Measurements from ENCODE around the gene FOXA1. TPM values are rescaled to one million over a fixed set of nuclear protein-coding genes. Genes with fewer than 3 reads are reported as not detected.

The FOXA1 gene
- total RNA-seq, 1 experiment from 2014 or later: 8.7 TPM

GRCh38 chr14:37620856-37621255 is 25.8 kb upstream of the FOXA1 start:
- no peaks in the 10 kb centered on the region for H3K4me1 ChIP-seq (ENCODE audit: control insufficient read depth, insufficient read depth, low read length)
- no peaks in the 10 kb centered on the region for H3K36me3 ChIP-seq (ENCODE audit: control insufficient read depth, insufficient read depth, low read length)
- intact Hi-C loops (cut with micrococcal nuclease; ENCODE audit: unreplicated experiment) (no loop called here), in situ Hi-C loops (cut with HindIII; ENCODE audit: low pct_unique_long_range_greater_than_20kb, low sequenced_read_pairs) (no loop called here)
- TF ChIP-seq POLR2AphosphoS5 (IDR thresholded peaks at IDR 0.05; ENCODE audit: low read depth, low read length) (no peak), TCF7L2 (IDR thresholded peaks at IDR 0.05; ENCODE audit: low read depth, low read length) (no peak), SIN3A (IDR thresholded peaks at IDR 0.05; ENCODE audit: borderline replicate concordance, insufficient read depth, low read depth, low read length) (no peak), CTCF (IDR thresholded peaks at IDR 0.05) (no peak), REST (IDR thresholded peaks at IDR 0.05; ENCODE audit: insufficient read depth in 1 of 2, low read depth in 2 of 2, low read length in 1 of 2) (no peak)
- BruUV-seq (replicated peaks): no TSS peak
- DNase-seq (ENCODE audit: low read depth, low spot score): no peak
- no peak overlapping the region for H3K27ac ChIP-seq (ENCODE audit: low read length)
- H3K27me3 ChIP-seq (ENCODE audit: control insufficient read depth, insufficient read depth, low read length): no peaks in the 10 kb centered on the region
- H3K4me3 ChIP-seq (ENCODE audit: low read depth in 2 of 2, low read length in 2 of 2): no peak overlapping the region
- CTCF ChIA-PET: no interaction called here
- POLR2A ChIA-PET: no interaction called here
- no peak for ATAC-seq
- H3K9me3 ChIP-seq (ENCODE audit: control insufficient read depth, insufficient read depth, low read depth, low read length): peaks cover 3% of the 10 kb centered on the region; the same call in 1 of the 2 replicates

GRCh38 chr14:37618498-37619028 is 23.5 kb upstream of the FOXA1 start:
- CTCF ChIA-PET: no interaction called here
- BruUV-seq (replicated peaks): no TSS peak
- ATAC-seq: no peak

More at GRCh38 chr14:37618498-37619028, 23.5 kb upstream of the FOXA1 start:
- POLR2A ChIA-PET: no interaction called here
- Histone ChIP-seq H3K4me1 (ENCODE audit: control insufficient read depth, insufficient read depth, low read length) (no peaks in the 10 kb centered on the region), H3K27me3 (ENCODE audit: control insufficient read depth, insufficient read depth, low read length) (no peaks in the 10 kb centered on the region), H3K36me3 (ENCODE audit: control insufficient read depth, insufficient read depth, low read length) (no peaks in the 10 kb centered on the region), H3K27ac (ENCODE audit: low read length) (no peak overlapping the region), H3K9me3 (ENCODE audit: control insufficient read depth, insufficient read depth, low read depth, low read length) (peaks cover 10% of the 10 kb centered on the region; the same call in 1 of the 2 replicates), H3K4me3 (ENCODE audit: low read depth in 2 of 2, low read length in 2 of 2) (no peak overlapping the region)
- in situ Hi-C loops (cut with HindIII; ENCODE audit: low pct_unique_long_range_greater_than_20kb, low sequenced_read_pairs): no loop called here
- TF ChIP-seq REST (IDR thresholded peaks at IDR 0.05; ENCODE audit: insufficient read depth in 1 of 2, low read depth in 2 of 2, low read length in 1 of 2): no peak
- no peak for TF ChIP-seq CTCF (IDR thresholded peaks at IDR 0.05)
- no peak for TF ChIP-seq TCF7L2 (IDR thresholded peaks at IDR 0.05; ENCODE audit: low read depth, low read length)
- no peak for TF ChIP-seq POLR2AphosphoS5 (IDR thresholded peaks at IDR 0.05; ENCODE audit: low read depth, low read length)
- no peak for TF ChIP-seq SIN3A (IDR thresholded peaks at IDR 0.05; ENCODE audit: borderline replicate concordance, insufficient read depth, low read depth, low read length)
- intact Hi-C loops (cut with micrococcal nuclease; ENCODE audit: unreplicated experiment): no loop called here
- no peak for DNase-seq (ENCODE audit: low read depth, low spot score)
